SK-N-SH (cell line): ENCODE results near the gene SYNC. TPM values are rescaled to one million over a fixed set of nuclear protein-coding genes. Genes with fewer than 3 reads are reported as not detected.

Source experiments
- CTCF ChIA-PET: fragments of 300-600, 350-600 bp; formaldehyde crosslinking; extraction: SDS; loops from one replicate; lab custom pipeline; 2021; lab: Yijun Ruan, JAX
- POLR2A ChIA-PET: fragments of 350-600 bp; sonication (Branson Sonifier 250); formaldehyde crosslinking; extraction: SDS; loops from one replicate; lab custom pipeline; 2020; ENCODE audit warnings: antibody characterized with exemption, inconsistent platforms; lab: Yijun Ruan, JAX
- DNase-seq: peaks from one replicate; pipeline ENCODE4 v3.0.0; 2012
- H2AFZ ChIP-seq: fragments of 200-600 bp; sonication (generic); 2 replicates; pipeline ENCODE4 v1.8.1; 2016; ENCODE audit warnings: antibody characterized with exemption, mild to moderate bottlenecking, low read depth
- H3F3A ChIP-seq: fragments of 200-600 bp; sonication (generic); replicated peaks from 2 replicates; pipeline ENCODE3; 2016; ENCODE audit warnings: antibody characterized with exemption, mild to moderate bottlenecking; ENCODE audit not compliant: insufficient read depth
- H3K27ac ChIP-seq, 2 experiments: fragments of 200-500 bp in 1 of 2; fragments of 200-600 bp in 1 of 2; sonication (Bioruptor generic) in 1 of 2; sonication (generic), shearing (Covaris generic) in 1 of 2; 2 replicates each; pipeline versions ENCODE4 v1.5.1 to v1.6.1; 2014 to 2016; ENCODE audit warnings: low read depth in 2 of 2, inconsistent platforms in 1 of 2, low read length in 1 of 2, mild to moderate bottlenecking in 1 of 2, mixed read lengths in 1 of 2
- H3K27me3 ChIP-seq: fragments of 200-600 bp; sonication (generic), shearing (Covaris generic); 2 replicates; pipeline ENCODE4 v1.6.1; 2016; ENCODE audit warnings: mixed run types; ENCODE audit not compliant: insufficient read depth
- H3K36me3 ChIP-seq, 2 experiments: fragments of 200-500 bp in 1 of 2; fragments of 200-600 bp in 1 of 2; sonication (Bioruptor generic) in 1 of 2; sonication (generic) in 1 of 2; replicated peaks in 1 of 2; 2 replicates each; pipeline versions ENCODE3 to v1.5.1; 2014 to 2016; ENCODE audit warnings: low read length in 1 of 2, mild to moderate bottlenecking in 1 of 2; ENCODE audit not compliant: insufficient read depth in 2 of 2, control insufficient read depth in 1 of 2
- H3K4me1 ChIP-seq, 2 experiments: fragments of 200-500 bp in 1 of 2; fragments of 200-600 bp in 1 of 2; sonication (Bioruptor generic) in 1 of 2; sonication (generic), shearing (Covaris generic) in 1 of 2; 2 replicates each; pipeline versions ENCODE4 v1.5.1 to v1.6.1; 2014 to 2016; ENCODE audit warnings: low read depth in 1 of 2, low read length in 1 of 2, mixed run types in 1 of 2; ENCODE audit not compliant: insufficient read depth in 2 of 2, control insufficient read depth in 1 of 2
- H3K4me2 ChIP-seq: fragments of 200-600 bp; sonication (generic), shearing (Covaris generic); 2 replicates; pipeline ENCODE4 v1.6.1; 2017; ENCODE audit warnings: mixed run types
- H3K4me3 ChIP-seq, 2 experiments: fragments of 200-500 bp in 1 of 2; fragments of 200-600 bp in 1 of 2; sonication (Bioruptor generic) in 1 of 2; sonication (generic), shearing (Covaris generic) in 1 of 2; 2 replicates each; pipeline versions ENCODE4 v1.5.1 to v1.8.1; 2014 to 2016; ENCODE audit warnings: low read depth in 2 of 2, inconsistent platforms in 1 of 2, low read length in 1 of 2, mild to moderate bottlenecking in 1 of 2, mixed read lengths in 1 of 2, moderate library complexity in 1 of 2
- H3K79me2 ChIP-seq: fragments of 200-600 bp; sonication (generic); 2 replicates; pipeline ENCODE4 v1.8.1; 2017; ENCODE audit warnings: mild to moderate bottlenecking; ENCODE audit not compliant: insufficient read depth
- H3K9ac ChIP-seq: fragments of 200-600 bp; sonication (generic); 2 replicates; pipeline ENCODE4 v1.6.1; 2017; ENCODE audit warnings: mixed run types
- H3K9me2 ChIP-seq: fragments of 200-600 bp; sonication (generic); 2 replicates; pipeline ENCODE4 v1.6.1; 2017; ENCODE audit warnings: mixed run types
- H3K9me3 ChIP-seq: fragments of 200-600 bp; sonication (generic); 2 replicates; pipeline ENCODE4 v1.6.1; 2017; ENCODE audit warnings: mixed run types, mild to moderate bottlenecking, moderate library complexity
- H4K20me1 ChIP-seq: fragments of 200-600 bp; sonication (generic); 2 replicates; pipeline ENCODE4 v1.6.1; 2017; ENCODE audit warnings: mild to moderate bottlenecking, mixed run types; ENCODE audit not compliant: insufficient read depth
- ELF1 ChIP-seq: IDR thresholded peaks from 2 replicates; pipeline ENCODE4 v1.4.0; 2012
- FOXJ3 ChIP-seq: sonication (generic); formaldehyde crosslinking; IDR thresholded peaks from 2 replicates; pipeline ENCODE4 v1.5.1; 2020; ENCODE audit warnings: mild to moderate bottlenecking, missing genetic modification reagents
- FOXM1 ChIP-seq: IDR thresholded peaks from 2 replicates; pipeline ENCODE4 v1.4.0; 2012; ENCODE audit warnings: low read depth, mild to moderate bottlenecking
- GATA2 ChIP-seq: sonication (generic); formaldehyde crosslinking; IDR thresholded peaks from 2 replicates; pipeline ENCODE4 v1.5.0; 2020; ENCODE audit warnings: mild to moderate bottlenecking, missing genetic modification reagents
- JUND ChIP-seq: IDR thresholded peaks from 2 replicates; pipeline ENCODE4 v1.4.0; 2012
- MAX ChIP-seq: IDR thresholded peaks from 2 replicates; pipeline ENCODE4 v1.4.0; 2012; ENCODE audit warnings: low read depth
- MXI1 ChIP-seq: IDR thresholded peaks from 2 replicates; pipeline ENCODE4 v1.6.1; 2012; ENCODE audit warnings: mild to moderate bottlenecking, low read depth, low read length, improper control_type of control experiment
- NFIC ChIP-seq: IDR thresholded peaks from 2 replicates; pipeline ENCODE4 v1.4.0; 2012; ENCODE audit warnings: borderline replicate concordance
- POLR2AphosphoS5 ChIP-seq: IDR thresholded peaks from 2 replicates; pipeline ENCODE4 v1.6.1; 2012; ENCODE audit warnings: low read depth, low read length
- RCOR1 ChIP-seq: fragments of 150-350 bp; IDR thresholded peaks from 2 replicates; pipeline ENCODE4 v1.6.1; 2017; ENCODE audit warnings: antibody characterized with exemption, low read length
- REST ChIP-seq: IDR thresholded peaks from 2 replicates; pipeline ENCODE4 v1.6.1; 2012; ENCODE audit warnings: mild to moderate bottlenecking, low read depth, low read length, moderate library complexity
- SIN3A ChIP-seq: IDR thresholded peaks from 2 replicates; pipeline ENCODE4 v1.6.1; 2012; ENCODE audit warnings: low read depth, mild to moderate bottlenecking, low read length, moderate library complexity, borderline replicate concordance
- TAF1 ChIP-seq: IDR thresholded peaks from 2 replicates; pipeline ENCODE4 v1.6.1; 2012; ENCODE audit warnings: low read depth, mild to moderate bottlenecking, low read length, moderate library complexity, borderline replicate concordance
- TCF12 ChIP-seq: IDR thresholded peaks from 2 replicates; pipeline ENCODE4 v1.4.0; 2012
- USF1 ChIP-seq: IDR thresholded peaks from 2 replicates; pipeline ENCODE4 v1.4.0; 2012; ENCODE audit warnings: low read depth, borderline replicate concordance
- ZBTB33 ChIP-seq: IDR thresholded peaks from 2 replicates; pipeline ENCODE4 v1.4.0; 2012; ENCODE audit warnings: low read depth, borderline replicate concordance
- WGBS: methylation state at CpG from one replicate; pipeline ENCODE4 v1.1.6; 2017; ENCODE audit warnings: low lambda C conversion rate; 5-methylcytosine and 5-hydroxymethylcytosine counted together
- polyA plus RNA-seq, 3 experiments: library from polyadenylated mRNA; depleted of rRNA; stranded (reverse); fragments of >200 nt; gene quantifications; 2 replicates each; pipeline ENCODE4 v1.2.3, GENCODE V29; 2012

SYNC gene
- polyA plus RNA-seq, 1 of the 3 experiments (the other 2 are of a cell fraction): 25.6 TPM

- no peak for TF ChIP-seq ZBTB33
- no peak; the same call in 1 of the 2 replicates for TF ChIP-seq POLR2AphosphoS5
- no peak for TF ChIP-seq MXI1
These were observed 16.2 kb downstream of the SYNC start (continued) for GRCh38 chr1:32686387-32686786.

GRCh38 chr1:32685498-32685897 lies 17.1 kb downstream of the SYNC start:
- no peak overlapping the region for H3K4me3 ChIP-seq
- H3K9ac ChIP-seq: no peak overlapping the region
- no peaks in the 10 kb centered on the region for H3K4me1 ChIP-seq
- POLR2A ChIA-PET: no interaction called here
- peaks cover 20% of the 10 kb centered on the region; the same call in 1 of the 2 replicates for H3K79me2 ChIP-seq
- H3F3A ChIP-seq: peaks cover 46% of the 10 kb centered on the region
- H3K27ac ChIP-seq: no peak overlapping the region
- H3K27me3 ChIP-seq: no peaks in the 10 kb centered on the region
- no peak for DNase-seq
- 65% methylated on average over 2 of the region's 2 CpGs for WGBS
- CTCF ChIA-PET: no interaction called here
- no peaks in the 10 kb centered on the region for H3K9me2 ChIP-seq
- no peaks in the 10 kb centered on the region for H3K9me3 ChIP-seq
- H2AFZ ChIP-seq: no peak overlapping the region
- H3K36me3 ChIP-seq: peaks cover 47 to 65% of the 10 kb centered on the region in 2 experiments
- TF ChIP-seq TCF12 (no peak), MAX (no peak), FOXM1 (no peak), RCOR1 (no peak), USF1 (no peak), REST (no peak), ELF1 (no peak), TAF1 (no peak), SIN3A (no peak), FOXJ3 (CRISPR knock-in tag) (no peak), NFIC (no peak), GATA2 (CRISPR knock-in tag) (no peak), JUND (no peak)
- H3K4me2 ChIP-seq: no peak overlapping the region
- H4K20me1 ChIP-seq: peaks cover 6% of the 10 kb centered on the region; the same call in 1 of the 2 replicates
